Measurements from ENCODE around the gene EFCAB8. TPM values are rescaled to one million over a fixed set of nuclear protein-coding genes. Genes with fewer than 3 reads are reported as not detected.

Gene EFCAB8
- total RNA-seq, 1 donor from 2014 or later, result 0.41 TPM

GRCh38 chr20:32909896-32910571, 51.3 kb downstream of the EFCAB8 start:
- Histone ChIP-seq H2AFZ (ENCODE audit: low read depth, low read length) (no peak overlapping the region), H3K79me2 (ENCODE audit: insufficient read depth, low read length) (no peaks in the 10 kb centered on the region), H3K36me3 (ENCODE audit: insufficient read depth, low read length) (no peaks in the 10 kb centered on the region), H3K27me3 (ENCODE audit: insufficient read depth, low read length) (no peaks in the 10 kb centered on the region), H3K27ac (ENCODE audit: low read depth, low read length) (no peak overlapping the region), H3K4me3 (ENCODE audit: insufficient read depth, low read depth, low read length) (no peak overlapping the region), H3K9me3 (ENCODE audit: insufficient read depth, low read depth, low read length) (peaks cover 7% of the 10 kb centered on the region), H3K4me2 (ENCODE audit: low read length) (no peak overlapping the region), H3K9ac (ENCODE audit: low read length) (no peak overlapping the region), H4K20me1 (ENCODE audit: insufficient read depth, low read length) (no peaks in the 10 kb centered on the region), H3K4me1 (ENCODE audit: insufficient read depth, low read length) (no peaks in the 10 kb centered on the region)
- H3K9me3 Mint-ChIP-seq (ENCODE audit: unreplicated experiment), result peaks cover 9% of the 10 kb centered on the region
- DNase-seq (ENCODE audit: low read depth), result no peak
- H3K36me3 Mint-ChIP-seq (ENCODE audit: low read depth, unreplicated experiment), result peaks cover 7% of the 10 kb centered on the region
- H3K4me1 Mint-ChIP-seq (ENCODE audit: low read depth, unreplicated experiment), result no peaks in the 10 kb centered on the region
- no peak overlapping the region for H3K27ac Mint-ChIP-seq (ENCODE audit: unreplicated experiment)
- FAIRE-seq, result no peak
- H3K4me3 Mint-ChIP-seq (ENCODE audit: unreplicated experiment), result no peak overlapping the region
- peaks cover 23% of the 10 kb centered on the region for H3K27me3 Mint-ChIP-seq (ENCODE audit: low read depth, unreplicated experiment)
- TF ChIP-seq CTCF (IDR thresholded peaks at IDR 0.05; ENCODE audit: insufficient read depth, low read depth, low read length) (no peak), EZH2 (IDR thresholded peaks at IDR 0.05; ENCODE audit: insufficient read depth, low read length) (no peak)

GRCh38 chr20:32911355-32911754, 52.6 kb downstream of the EFCAB8 start:
- Histone ChIP-seq H2AFZ (ENCODE audit: low read depth, low read length) (no peak overlapping the region), H3K4me3 (ENCODE audit: insufficient read depth, low read depth, low read length) (no peak overlapping the region), H3K9me3 (ENCODE audit: insufficient read depth, low read depth, low read length) (peaks cover 7% of the 10 kb centered on the region), H3K9ac (ENCODE audit: low read length) (no peak overlapping the region), H3K4me2 (ENCODE audit: low read length) (no peak overlapping the region), H3K36me3 (ENCODE audit: insufficient read depth, low read length) (no peaks in the 10 kb centered on the region), H3K79me2 (ENCODE audit: insufficient read depth, low read length) (no peaks in the 10 kb centered on the region), H4K20me1 (ENCODE audit: insufficient read depth, low read length) (no peaks in the 10 kb centered on the region), H3K27me3 (ENCODE audit: insufficient read depth, low read length) (no peaks in the 10 kb centered on the region), H3K4me1 (ENCODE audit: insufficient read depth, low read length) (no peaks in the 10 kb centered on the region), H3K27ac (ENCODE audit: low read depth, low read length) (no peak overlapping the region)
- no peak overlapping the region for H3K27ac Mint-ChIP-seq (ENCODE audit: unreplicated experiment)
- TF ChIP-seq CTCF (IDR thresholded peaks at IDR 0.05; ENCODE audit: insufficient read depth, low read depth, low read length) (no peak), EZH2 (IDR thresholded peaks at IDR 0.05; ENCODE audit: insufficient read depth, low read length) (no peak)
- H3K36me3 Mint-ChIP-seq (ENCODE audit: low read depth, unreplicated experiment), result peaks cover 7% of the 10 kb centered on the region
- peaks cover 20% of the 10 kb centered on the region for H3K9me3 Mint-ChIP-seq (ENCODE audit: unreplicated experiment)
- peaks cover 24% of the 10 kb centered on the region for H3K27me3 Mint-ChIP-seq (ENCODE audit: low read depth, unreplicated experiment)
- FAIRE-seq, result no peak
- no peak for DNase-seq (ENCODE audit: low read depth)
- no peak overlapping the region for H3K4me3 Mint-ChIP-seq (ENCODE audit: unreplicated experiment)
- no peaks in the 10 kb centered on the region for H3K4me1 Mint-ChIP-seq (ENCODE audit: low read depth, unreplicated experiment)

GRCh38 chr20:32912688-32913087, 54.0 kb downstream of the EFCAB8 start:
- Histone ChIP-seq H3K27me3 (ENCODE audit: insufficient read depth, low read length) (no peaks in the 10 kb centered on the region), H3K4me3 (ENCODE audit: insufficient read depth, low read depth, low read length) (no peak overlapping the region), H3K36me3 (ENCODE audit: insufficient read depth, low read length) (no peaks in the 10 kb centered on the region), H3K4me2 (ENCODE audit: low read length) (no peak overlapping the region), H3K9ac (ENCODE audit: low read length) (no peak overlapping the region), H3K4me1 (ENCODE audit: insufficient read depth, low read length) (no peaks in the 10 kb centered on the region), H3K79me2 (ENCODE audit: insufficient read depth, low read length) (no peaks in the 10 kb centered on the region), H4K20me1 (ENCODE audit: insufficient read depth, low read length) (no peaks in the 10 kb centered on the region), H3K9me3 (ENCODE audit: insufficient read depth, low read depth, low read length) (peaks cover 7% of the 10 kb centered on the region), H2AFZ (ENCODE audit: low read depth, low read length) (no peak overlapping the region), H3K27ac (ENCODE audit: low read depth, low read length) (no peak overlapping the region)
- Mint-ChIP-seq H3K4me1 (ENCODE audit: low read depth, unreplicated experiment) (no peaks in the 10 kb centered on the region), H3K4me3 (ENCODE audit: unreplicated experiment) (no peak overlapping the region), H3K9me3 (ENCODE audit: unreplicated experiment) (peaks cover 26% of the 10 kb centered on the region), H3K27ac (ENCODE audit: unreplicated experiment) (no peak overlapping the region), H3K27me3 (ENCODE audit: low read depth, unreplicated experiment) (peaks cover 21% of the 10 kb centered on the region), H3K36me3 (ENCODE audit: low read depth, unreplicated experiment) (peaks cover 11% of the 10 kb centered on the region)
- FAIRE-seq (no peak), DNase-seq (ENCODE audit: low read depth) (no peak)
- no peak for TF ChIP-seq EZH2 (IDR thresholded peaks at IDR 0.05; ENCODE audit: insufficient read depth, low read length)
- TF ChIP-seq CTCF (IDR thresholded peaks at IDR 0.05; ENCODE audit: insufficient read depth, low read depth, low read length), result no peak

Measured in astrocyte (in vitro differentiated cells and primary cell).